Measurements from ENCODE around the gene DPEP1. TPM values are rescaled to one million over a fixed set of nuclear protein-coding genes. Genes with fewer than 3 reads are reported as not detected.

The DPEP1 gene
- total RNA-seq, 4 donors from 2014 or later: 0.39 to 2.5 (median 0.74) TPM

GRCh38 chr16:89655062-89655643 lies 41.7 kb downstream of the DPEP1 start:
- Histone ChIP-seq H3K27me3 (no peaks in the 10 kb centered on the region), H3K4me3 (no peak overlapping the region), H3K4me1 (peaks cover 0 to 28% (median 11%) of the 10 kb centered on the region in 4 donors), H3K36me3 (peaks cover 0 to 33% (median 3%) of the 10 kb centered on the region in 3 donors), H3K9me3 (no peaks in the 10 kb centered on the region), H3K27ac (no peak overlapping the region)
- 84 to 85% methylated on average over 10 of the region's 10 CpGs for WGBS, 2 donors
- TF ChIP-seq CTCF (IDR thresholded peaks at IDR 0.05) (no peak), POLR2A (IDR thresholded peaks at IDR 0.05) (no peak), EP300 (IDR thresholded peaks at IDR 0.05) (no peak)
- no peak for DNase-seq (ENCODE audit: low spot score in 2 of 2)

- 33 to 36% methylated on average over 29 to 31 of the region's 32 CpGs for WGBS, 2 donors
- Histone ChIP-seq H3K4me3 (peak overlapping the region; percentile 74 to 100 (median 90)), H3K36me3 (peaks cover 0 to 33% (median 0%) of the 10 kb centered on the region in 3 donors), H3K9me3 (no peaks in the 10 kb centered on the region), H3K27me3 (no peaks in the 10 kb centered on the region), H3K27ac (peak overlapping the region; percentile 71 to 92 (median 77)), H3K4me1 (peaks cover 0 to 28% (median 11%) of the 10 kb centered on the region in 4 donors)
- DNase-seq (ENCODE audit: low spot score in 2 of 2): no peak
- TF ChIP-seq POLR2A (IDR thresholded peaks at IDR 0.05) (no peak), CTCF (IDR thresholded peaks at IDR 0.05) (no peak), EP300 (IDR thresholded peaks at IDR 0.05) (no peak)
These were observed 43.1 kb downstream of the DPEP1 start for GRCh38 chr16:89656435-89657121.

GRCh38 chr16:89657442-89658220 lies 44.2 kb downstream of the DPEP1 start, which contains the start of the genes CHMP1A and SPATA33:
CHMP1A (minus strand) TSS chr16:89657708; CDS start chr16:89657588, 120 bp downstream.
SPATA33 (plus strand) TSS chr16:89657836; CDS start chr16:89657912, 76 bp downstream.
- Histone ChIP-seq H3K36me3 (peaks cover 0 to 35% (median 0%) of the 10 kb centered on the region in 3 donors), H3K4me1 (peaks cover 0 to 28% (median 11%) of the 10 kb centered on the region in 4 donors), H3K27me3 (no peaks in the 10 kb centered on the region), H3K9me3 (no peaks in the 10 kb centered on the region), H3K27ac (peak within 1 kb of the TSS; percentile 71 to 92 (median 77)), H3K4me3 (peak within 1 kb of the TSS; percentile 74 to 100 (median 90))
- TF ChIP-seq POLR2A (IDR thresholded peaks at IDR 0.05): peak in 1 of 2 donors; percentile 50
- TF ChIP-seq EP300 (IDR thresholded peaks at IDR 0.05): peak in 1 of 2 donors; percentile 68
- TF ChIP-seq CTCF (IDR thresholded peaks at IDR 0.05): peak in 2 of 5 experiments; percentile 16 to 22
- WGBS, 2 donors: 0 to 1% methylated on average over 22 to 23 of the region's 99 CpGs
- DNase-seq (ENCODE audit: low spot score in 2 of 2): peak; percentile 74 to 78

- Histone ChIP-seq H3K9me3 (no peaks in the 10 kb centered on the region), H3K4me3 (peak overlapping the region; percentile 74 to 100 (median 90)), H3K27ac (peak overlapping the region in 3 of 4 donors; percentile 73 to 92 (median 81)), H3K27me3 (no peaks in the 10 kb centered on the region), H3K4me1 (peaks cover 0 to 28% (median 11%) of the 10 kb centered on the region in 4 donors), H3K36me3 (peaks cover 0 to 37% (median 0%) of the 10 kb centered on the region in 3 donors)
- DNase-seq (ENCODE audit: low spot score in 2 of 2): no peak
- WGBS, 2 donors: 12 to 16% methylated on average over 26 to 27 of the region's 27 CpGs
- TF ChIP-seq POLR2A (IDR thresholded peaks at IDR 0.05) (no peak), CTCF (IDR thresholded peaks at IDR 0.05) (no peak), EP300 (IDR thresholded peaks at IDR 0.05) (no peak)
These were observed 44.9 kb downstream of the DPEP1 start for GRCh38 chr16:89658221-89658879.
